Measurements from ENCODE around the gene GTF2F2. TPM values are rescaled to one million over a fixed set of nuclear protein-coding genes. Genes with fewer than 3 reads are reported as not detected.
"Not testable (repeated sequence)": the region's sequence is repeated elsewhere in the genome, so short reads cannot be mapped to it uniquely, and the experiment has no call there.

Gene GTF2F2
- total RNA-seq, 1 experiment from 2014 or later: 21.7 TPM

DNA sequence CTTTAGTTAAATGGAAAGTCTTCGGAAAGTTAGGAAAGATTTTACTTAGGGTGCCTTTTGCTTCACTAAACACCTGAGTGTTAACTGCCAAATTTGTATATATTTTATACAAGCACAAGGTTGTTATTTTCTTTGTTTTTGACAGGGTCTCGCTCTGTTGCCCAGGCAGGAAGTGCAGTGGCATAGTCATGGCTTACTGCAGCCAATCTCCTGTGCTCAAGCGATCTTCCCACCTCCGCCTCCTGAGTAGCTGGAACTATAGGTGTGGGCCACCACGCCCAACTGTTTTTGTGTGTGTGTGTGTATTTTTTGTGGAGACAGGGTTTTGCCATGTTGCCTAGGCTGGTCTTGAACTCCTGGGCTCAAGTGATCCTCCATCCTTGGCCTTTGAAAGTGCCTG, 64.4 kb downstream of the GTF2F2 start:
- Histone ChIP-seq H3K27ac (ENCODE audit: low read length) (no peak overlapping the region), H3K9me3 (ENCODE audit: control insufficient read depth, insufficient read depth, low read depth, low read length) (no peaks in the 10 kb centered on the region), H3K27me3 (ENCODE audit: control insufficient read depth, insufficient read depth, low read length) (no peaks in the 10 kb centered on the region), H3K4me1 (ENCODE audit: control insufficient read depth, insufficient read depth, low read length) (no peaks in the 10 kb centered on the region; the same call in 1 of the 2 replicates), H3K36me3 (ENCODE audit: control insufficient read depth, insufficient read depth, low read length) (no peaks in the 10 kb centered on the region), H3K4me3 (ENCODE audit: low read depth in 2 of 2, low read length in 2 of 2) (no peak overlapping the region)
- intact Hi-C loops (cut with micrococcal nuclease; ENCODE audit: unreplicated experiment) (no loop called here), in situ Hi-C loops (cut with HindIII; ENCODE audit: low pct_unique_long_range_greater_than_20kb, low sequenced_read_pairs) (no loop called here)
- ChIA-PET POLR2A (no interaction called here), CTCF (no interaction called here)
- ATAC-seq (no peak), DNase-seq (ENCODE audit: low read depth, low spot score) (no peak)
- TF ChIP-seq POLR2AphosphoS5 (IDR thresholded peaks at IDR 0.05; ENCODE audit: low read depth, low read length): no peak
- no peak for TF ChIP-seq SIN3A (IDR thresholded peaks at IDR 0.05; ENCODE audit: borderline replicate concordance, insufficient read depth, low read depth, low read length)
- TF ChIP-seq, protein P1, sequence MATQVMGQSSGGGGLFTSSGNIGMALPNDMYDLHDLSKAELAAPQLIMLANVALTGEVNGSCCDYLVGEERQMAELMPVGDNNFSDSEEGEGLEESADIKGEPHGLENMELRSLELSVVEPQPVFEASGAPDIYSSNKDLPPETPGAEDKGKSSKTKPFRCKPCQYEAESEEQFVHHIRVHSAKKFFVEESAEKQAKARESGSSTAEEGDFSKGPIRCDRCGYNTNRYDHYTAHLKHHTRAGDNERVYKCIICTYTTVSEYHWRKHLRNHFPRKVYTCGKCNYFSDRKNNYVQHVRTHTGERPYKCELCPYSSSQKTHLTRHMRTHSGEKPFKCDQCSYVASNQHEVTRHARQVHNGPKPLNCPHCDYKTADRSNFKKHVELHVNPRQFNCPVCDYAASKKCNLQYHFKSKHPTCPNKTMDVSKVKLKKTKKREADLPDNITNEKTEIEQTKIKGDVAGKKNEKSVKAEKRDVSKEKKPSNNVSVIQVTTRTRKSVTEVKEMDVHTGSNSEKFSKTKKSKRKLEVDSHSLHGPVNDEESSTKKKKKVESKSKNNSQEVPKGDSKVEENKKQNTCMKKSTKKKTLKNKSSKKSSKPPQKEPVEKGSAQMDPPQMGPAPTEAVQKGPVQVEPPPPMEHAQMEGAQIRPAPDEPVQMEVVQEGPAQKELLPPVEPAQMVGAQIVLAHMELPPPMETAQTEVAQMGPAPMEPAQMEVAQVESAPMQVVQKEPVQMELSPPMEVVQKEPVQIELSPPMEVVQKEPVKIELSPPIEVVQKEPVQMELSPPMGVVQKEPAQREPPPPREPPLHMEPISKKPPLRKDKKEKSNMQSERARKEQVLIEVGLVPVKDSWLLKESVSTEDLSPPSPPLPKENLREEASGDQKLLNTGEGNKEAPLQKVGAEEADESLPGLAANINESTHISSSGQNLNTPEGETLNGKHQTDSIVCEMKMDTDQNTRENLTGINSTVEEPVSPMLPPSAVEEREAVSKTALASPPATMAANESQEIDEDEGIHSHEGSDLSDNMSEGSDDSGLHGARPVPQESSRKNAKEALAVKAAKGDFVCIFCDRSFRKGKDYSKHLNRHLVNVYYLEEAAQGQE (IDR thresholded peaks at IDR 0.05; ENCODE audit: insufficient read depth in 1 of 2, low read depth in 2 of 2, low read length in 1 of 2): no peak
- no peak for TF ChIP-seq TCF7L2 (IDR thresholded peaks at IDR 0.05; ENCODE audit: low read depth, low read length)
- TF ChIP-seq, protein P2, sequence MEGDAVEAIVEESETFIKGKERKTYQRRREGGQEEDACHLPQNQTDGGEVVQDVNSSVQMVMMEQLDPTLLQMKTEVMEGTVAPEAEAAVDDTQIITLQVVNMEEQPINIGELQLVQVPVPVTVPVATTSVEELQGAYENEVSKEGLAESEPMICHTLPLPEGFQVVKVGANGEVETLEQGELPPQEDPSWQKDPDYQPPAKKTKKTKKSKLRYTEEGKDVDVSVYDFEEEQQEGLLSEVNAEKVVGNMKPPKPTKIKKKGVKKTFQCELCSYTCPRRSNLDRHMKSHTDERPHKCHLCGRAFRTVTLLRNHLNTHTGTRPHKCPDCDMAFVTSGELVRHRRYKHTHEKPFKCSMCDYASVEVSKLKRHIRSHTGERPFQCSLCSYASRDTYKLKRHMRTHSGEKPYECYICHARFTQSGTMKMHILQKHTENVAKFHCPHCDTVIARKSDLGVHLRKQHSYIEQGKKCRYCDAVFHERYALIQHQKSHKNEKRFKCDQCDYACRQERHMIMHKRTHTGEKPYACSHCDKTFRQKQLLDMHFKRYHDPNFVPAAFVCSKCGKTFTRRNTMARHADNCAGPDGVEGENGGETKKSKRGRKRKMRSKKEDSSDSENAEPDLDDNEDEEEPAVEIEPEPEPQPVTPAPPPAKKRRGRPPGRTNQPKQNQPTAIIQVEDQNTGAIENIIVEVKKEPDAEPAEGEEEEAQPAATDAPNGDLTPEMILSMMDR (IDR thresholded peaks at IDR 0.05): no peak
- no TSS peak for BruUV-seq (replicated peaks)

- no peaks in the 10 kb centered on the region for H3K36me3 ChIP-seq (ENCODE audit: control insufficient read depth, insufficient read depth, low read length)
- ATAC-seq (no peak), DNase-seq (ENCODE audit: low read depth, low spot score) (no peak)
- CTCF ChIA-PET: no interaction called here
- H3K27me3 ChIP-seq (ENCODE audit: control insufficient read depth, insufficient read depth, low read length): no peaks in the 10 kb centered on the region
- intact Hi-C loops (cut with micrococcal nuclease; ENCODE audit: unreplicated experiment): no loop called here
- TF ChIP-seq, protein P2 (IDR thresholded peaks at IDR 0.05): no peak
- TF ChIP-seq TCF7L2 (IDR thresholded peaks at IDR 0.05; ENCODE audit: low read depth, low read length) (no peak), POLR2AphosphoS5 (IDR thresholded peaks at IDR 0.05; ENCODE audit: low read depth, low read length) (no peak), SIN3A (IDR thresholded peaks at IDR 0.05; ENCODE audit: borderline replicate concordance, insufficient read depth, low read depth, low read length) (no peak)
- TF ChIP-seq, protein P1 (IDR thresholded peaks at IDR 0.05; ENCODE audit: insufficient read depth in 1 of 2, low read depth in 2 of 2, low read length in 1 of 2): no peak
- no peak overlapping the region for H3K4me3 ChIP-seq (ENCODE audit: low read depth in 2 of 2, low read length in 2 of 2)
- no peak overlapping the region for H3K27ac ChIP-seq (ENCODE audit: low read length)
- POLR2A ChIA-PET: no interaction called here
- H3K4me1 ChIP-seq (ENCODE audit: control insufficient read depth, insufficient read depth, low read length): no peaks in the 10 kb centered on the region; the same call in 1 of the 2 replicates
- BruUV-seq (replicated peaks): no TSS peak
- in situ Hi-C loops (cut with HindIII; ENCODE audit: low pct_unique_long_range_greater_than_20kb, low sequenced_read_pairs): no loop called here
- H3K9me3 ChIP-seq (ENCODE audit: control insufficient read depth, insufficient read depth, low read depth, low read length): no peaks in the 10 kb centered on the region
Observed at GRCh38 chr13:45185286-45185685, 65.0 kb downstream of the GTF2F2 start.

GRCh38 chr13:45189077-45189476, 68.8 kb downstream of the GTF2F2 start:
- H3K4me3 ChIP-seq (ENCODE audit: low read depth in 2 of 2, low read length in 2 of 2); H3K4me1 ChIP-seq (ENCODE audit: control insufficient read depth, insufficient read depth, low read length); POLR2A ChIA-PET; intact Hi-C loops (cut with micrococcal nuclease; ENCODE audit: unreplicated experiment); H3K27me3 ChIP-seq (ENCODE audit: control insufficient read depth, insufficient read depth, low read length); H3K9me3 ChIP-seq (ENCODE audit: control insufficient read depth, insufficient read depth, low read depth, low read length); ATAC-seq; H3K27ac ChIP-seq (ENCODE audit: low read length); DNase-seq (ENCODE audit: low read depth, low spot score); in situ Hi-C loops (cut with HindIII; ENCODE audit: low pct_unique_long_range_greater_than_20kb, low sequenced_read_pairs); H3K36me3 ChIP-seq (ENCODE audit: control insufficient read depth, insufficient read depth, low read length); CTCF ChIA-PET; BruUV-seq (replicated peaks): not testable (repeated sequence)

GRCh38 chr13:45189511-45189910, 69.2 kb downstream of the GTF2F2 start:
- intact Hi-C loops (cut with micrococcal nuclease; ENCODE audit: unreplicated experiment); H3K27ac ChIP-seq (ENCODE audit: low read length); POLR2A ChIA-PET; H3K9me3 ChIP-seq (ENCODE audit: control insufficient read depth, insufficient read depth, low read depth, low read length); BruUV-seq (replicated peaks); H3K4me1 ChIP-seq (ENCODE audit: control insufficient read depth, insufficient read depth, low read length); CTCF ChIA-PET; DNase-seq (ENCODE audit: low read depth, low spot score); H3K27me3 ChIP-seq (ENCODE audit: control insufficient read depth, insufficient read depth, low read length); H3K36me3 ChIP-seq (ENCODE audit: control insufficient read depth, insufficient read depth, low read length); H3K4me3 ChIP-seq (ENCODE audit: low read depth in 2 of 2, low read length in 2 of 2); in situ Hi-C loops (cut with HindIII; ENCODE audit: low pct_unique_long_range_greater_than_20kb, low sequenced_read_pairs): not testable (repeated sequence)
- ATAC-seq: peak; percentile 91

All from Panc1 (cell line).